Stimulated activated CD8-positive, alpha-beta memory T cell treated with anti-CD3 and anti-CD28 coated beads, Interleukin-15, amount 100 ng/mL, for 1 hour (primary cell): ENCODE measurements around the gene NCCRP1.

Source experiments
- DNase-seq: peaks from one replicate; pipeline ENCODE4 v3.0.0-alpha.2; 2020; ENCODE audit warnings: low read depth

NCCRP1 gene, protein sequence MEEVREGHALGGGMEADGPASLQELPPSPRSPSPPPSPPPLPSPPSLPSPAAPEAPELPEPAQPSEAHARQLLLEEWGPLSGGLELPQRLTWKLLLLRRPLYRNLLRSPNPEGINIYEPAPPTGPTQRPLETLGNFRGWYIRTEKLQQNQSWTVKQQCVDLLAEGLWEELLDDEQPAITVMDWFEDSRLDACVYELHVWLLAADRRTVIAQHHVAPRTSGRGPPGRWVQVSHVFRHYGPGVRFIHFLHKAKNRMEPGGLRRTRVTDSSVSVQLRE

DNA sequence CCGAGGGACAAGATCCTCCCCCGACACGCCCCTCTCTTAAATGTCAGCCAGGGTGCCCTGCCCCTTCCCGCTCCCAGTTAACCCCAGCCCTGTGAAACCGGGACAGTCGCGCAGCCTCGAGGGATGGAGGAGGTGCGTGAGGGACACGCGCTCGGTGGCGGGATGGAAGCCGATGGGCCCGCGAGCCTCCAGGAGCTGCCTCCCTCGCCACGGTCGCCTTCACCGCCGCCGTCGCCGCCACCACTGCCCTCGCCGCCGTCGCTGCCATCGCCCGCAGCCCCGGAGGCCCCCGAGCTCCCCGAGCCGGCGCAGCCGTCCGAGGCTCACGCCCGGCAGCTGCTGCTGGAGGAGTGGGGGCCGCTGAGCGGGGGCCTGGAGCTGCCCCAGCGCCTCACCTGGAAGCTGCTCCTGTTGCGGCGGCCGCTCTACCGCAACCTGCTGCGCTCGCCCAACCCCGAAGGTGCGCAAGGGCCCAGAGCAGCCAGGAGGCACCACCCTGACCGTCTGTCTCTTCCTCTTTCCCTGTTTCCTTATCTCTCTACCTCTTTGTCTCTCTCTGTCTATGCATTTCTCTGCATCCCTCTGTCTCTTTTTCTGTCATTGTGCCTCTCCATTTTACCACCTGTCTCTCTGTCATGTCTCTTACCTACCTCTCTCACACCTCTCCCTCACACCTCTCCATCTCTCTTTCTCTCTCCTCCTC lies at the start of gene NCCRP1:
Gene NCCRP1 (plus strand): TSS at position 105 of the 703 bp plus-strand sequence. CDS start 19 bp downstream, at position 124.
- DNase-seq = no peak

DNA sequence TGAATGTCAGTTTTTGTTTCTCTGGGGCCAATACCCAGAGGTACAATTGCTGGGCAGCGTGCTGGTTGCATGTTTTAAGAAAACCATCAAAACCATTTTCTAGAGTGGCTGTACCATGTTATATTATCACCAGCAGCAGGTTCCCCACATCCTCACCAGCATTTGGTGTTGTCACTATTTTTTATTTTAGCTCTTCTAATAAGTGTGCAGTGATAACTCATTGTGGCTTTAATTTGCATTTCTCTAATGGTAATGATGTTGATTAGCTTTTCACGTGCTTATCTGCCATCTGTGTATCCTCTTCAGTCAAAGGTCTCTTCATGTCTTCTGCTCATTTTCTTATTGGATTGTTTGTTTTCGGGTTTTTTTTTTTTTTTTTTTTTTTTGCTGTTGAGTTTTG lies 49.3 kb upstream of the NCCRP1 start:
- DNase-seq = no peak

- no peak for DNase-seq
These were observed 47.7 kb upstream of the NCCRP1 start for GRCh38 chr19:39148939-39149529.

DNA sequence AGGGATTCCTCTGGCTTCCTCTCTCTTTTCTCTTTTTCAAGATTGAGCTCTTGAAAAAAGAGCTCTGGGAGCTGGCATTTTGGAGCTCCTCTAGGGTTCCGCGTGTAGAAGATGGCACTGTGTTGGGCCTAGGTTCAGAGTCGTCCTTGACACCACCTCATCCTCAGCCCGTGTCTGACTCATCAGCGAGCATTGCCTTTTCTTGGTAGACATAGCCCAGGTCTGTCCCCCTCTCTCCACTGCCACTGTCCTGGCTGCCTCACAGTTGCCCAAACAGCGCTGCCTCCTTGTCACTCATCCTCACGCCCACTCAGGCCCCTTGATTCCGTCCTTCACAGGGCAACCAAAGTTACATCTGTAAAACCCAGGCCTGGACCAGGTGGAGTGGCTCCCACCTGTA lies 46.5 kb upstream of the NCCRP1 start:
- DNase-seq = no peak

DNA sequence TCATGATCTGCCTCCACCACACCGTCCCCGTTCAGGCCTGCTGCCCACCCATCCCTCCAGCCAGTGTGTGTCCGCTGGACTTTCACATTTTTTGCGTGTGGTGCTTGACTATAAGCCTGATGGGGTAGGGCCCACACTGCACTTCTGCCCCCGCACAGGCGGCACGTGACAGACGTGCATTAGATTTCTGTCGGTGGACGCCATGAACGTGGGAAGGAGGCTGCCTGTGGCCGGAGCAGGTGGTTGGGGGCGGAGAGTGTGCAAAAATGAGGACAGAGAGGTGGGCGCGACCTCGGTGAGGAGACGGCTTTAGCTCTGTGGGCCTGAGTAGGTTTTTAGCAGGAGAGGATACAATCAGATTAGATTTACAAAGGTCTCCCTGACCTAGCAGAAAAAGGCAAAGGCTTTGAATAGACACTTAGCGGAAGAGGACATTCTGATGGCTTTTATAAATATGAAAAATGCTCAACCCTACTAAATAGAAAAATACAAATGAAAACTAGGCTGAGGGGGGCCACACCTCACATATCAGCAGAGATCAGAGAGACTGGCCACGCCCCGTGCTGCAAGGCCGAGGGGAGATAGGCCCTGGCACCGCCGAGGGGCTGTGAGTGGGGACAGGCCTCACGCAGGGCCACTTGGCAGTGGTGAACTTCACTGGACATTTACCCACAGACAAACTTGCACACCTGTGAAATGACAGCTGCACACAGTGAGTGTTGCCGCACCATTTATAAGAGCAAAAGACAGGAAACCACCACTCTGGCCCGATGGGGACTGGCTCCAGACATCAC lies 45.8 kb upstream of the NCCRP1 start:
- no peak for DNase-seq

DNA sequence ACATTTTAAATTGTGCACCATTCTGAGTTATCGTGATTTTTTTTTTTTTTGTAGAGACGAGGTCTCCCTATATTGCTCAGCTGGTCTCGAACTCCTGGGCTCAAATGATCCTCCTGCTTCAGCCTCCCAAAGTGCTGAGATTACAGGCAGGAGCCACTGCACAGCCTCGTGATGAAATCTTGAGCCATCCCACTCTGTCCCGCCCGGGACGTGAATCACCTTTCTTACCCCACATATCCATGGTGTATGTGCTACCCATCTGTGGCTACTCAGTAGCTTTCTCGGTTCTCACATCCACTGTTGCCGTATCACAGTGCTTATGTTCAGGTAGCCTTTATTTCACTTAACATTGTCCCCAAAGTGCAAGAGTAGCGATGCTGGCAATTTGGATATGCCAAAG lies 44.7 kb upstream of the NCCRP1 start:
- no peak for DNase-seq

DNA sequence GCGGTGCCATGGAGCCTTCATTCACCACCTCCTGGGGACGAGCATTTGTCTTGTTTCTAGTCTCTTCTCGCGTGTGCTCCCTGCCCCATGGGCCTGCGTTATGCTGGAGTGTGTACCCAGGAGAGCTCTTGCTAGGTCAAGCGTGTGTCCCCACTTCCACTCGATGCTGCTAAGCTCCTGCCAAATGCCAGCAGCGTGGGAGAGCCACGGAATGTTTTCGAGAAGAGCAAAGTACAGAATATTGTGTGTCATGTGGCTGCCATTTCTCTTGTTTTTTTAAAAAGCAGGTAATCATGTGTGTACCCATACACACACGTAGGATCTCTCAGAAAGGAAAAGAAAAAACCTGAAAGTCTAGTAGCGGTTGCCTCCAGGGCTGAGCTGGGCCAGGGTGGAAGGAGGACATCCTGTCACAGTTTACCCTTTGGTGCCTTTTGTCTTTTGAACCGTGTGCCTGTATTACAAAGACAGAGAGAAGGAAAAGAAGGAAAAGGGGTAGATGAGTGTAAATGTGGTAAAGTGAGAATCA lies 42.6 kb upstream of the NCCRP1 start:
- no peak for DNase-seq

DNA sequence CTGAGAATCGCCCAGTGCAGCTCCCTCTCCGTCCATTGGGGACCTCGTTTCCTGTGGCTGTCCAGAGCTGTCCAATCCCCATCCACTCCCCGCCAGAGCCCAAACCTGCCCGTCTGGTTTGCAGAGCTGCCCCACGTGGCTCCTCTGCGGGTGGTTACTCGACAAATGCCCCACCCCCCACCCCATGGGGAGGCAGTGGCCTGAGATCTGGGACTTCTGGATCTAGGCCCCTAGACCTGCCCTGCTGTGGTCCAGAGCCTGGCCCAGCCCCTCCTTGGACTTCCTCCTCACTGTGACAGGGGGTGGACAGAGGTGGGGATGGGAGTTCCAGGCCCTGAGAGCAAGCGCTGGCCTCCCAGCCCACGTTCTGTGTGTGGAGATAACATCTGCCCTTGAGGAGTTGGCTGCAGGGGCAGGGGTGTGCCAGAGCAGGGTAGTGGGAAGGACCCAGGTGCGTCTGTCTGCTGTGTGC lies 42.1 kb upstream of the NCCRP1 start:
- no peak for DNase-seq

DNA sequence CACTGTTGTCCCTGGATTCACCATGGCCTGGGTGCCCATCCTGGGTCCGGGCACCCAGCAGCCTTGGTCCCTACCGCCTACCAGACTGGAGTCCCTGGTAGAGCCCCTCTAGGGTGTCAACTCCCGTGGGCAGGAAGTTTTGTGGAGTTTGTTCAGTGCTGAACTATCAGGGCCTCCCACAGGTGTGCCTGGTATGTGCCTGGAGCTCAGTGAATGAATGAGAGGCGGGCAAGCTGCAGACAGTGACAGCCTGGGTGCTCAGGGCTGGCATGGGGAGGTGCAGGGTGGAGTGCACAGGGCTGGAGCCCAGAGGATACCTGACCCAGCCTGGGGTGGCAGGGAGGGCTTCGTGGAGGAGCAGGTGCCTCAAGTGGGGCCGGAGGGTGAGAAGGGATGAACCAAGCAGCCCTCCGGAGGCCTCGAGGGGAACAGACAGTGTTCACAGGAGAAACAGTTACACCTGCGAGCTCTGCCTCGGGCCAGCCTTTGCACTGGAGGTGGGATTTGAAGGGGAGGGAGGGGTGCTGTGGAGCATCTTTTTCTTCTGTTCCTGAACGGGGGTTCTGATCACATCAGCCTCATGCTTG lies 41.6 kb upstream of the NCCRP1 start:
- DNase-seq = no peak

- DNase-seq = no peak
These were observed 41.0 kb upstream of the NCCRP1 start for GRCh38 chr19:39155741-39156140.

DNA sequence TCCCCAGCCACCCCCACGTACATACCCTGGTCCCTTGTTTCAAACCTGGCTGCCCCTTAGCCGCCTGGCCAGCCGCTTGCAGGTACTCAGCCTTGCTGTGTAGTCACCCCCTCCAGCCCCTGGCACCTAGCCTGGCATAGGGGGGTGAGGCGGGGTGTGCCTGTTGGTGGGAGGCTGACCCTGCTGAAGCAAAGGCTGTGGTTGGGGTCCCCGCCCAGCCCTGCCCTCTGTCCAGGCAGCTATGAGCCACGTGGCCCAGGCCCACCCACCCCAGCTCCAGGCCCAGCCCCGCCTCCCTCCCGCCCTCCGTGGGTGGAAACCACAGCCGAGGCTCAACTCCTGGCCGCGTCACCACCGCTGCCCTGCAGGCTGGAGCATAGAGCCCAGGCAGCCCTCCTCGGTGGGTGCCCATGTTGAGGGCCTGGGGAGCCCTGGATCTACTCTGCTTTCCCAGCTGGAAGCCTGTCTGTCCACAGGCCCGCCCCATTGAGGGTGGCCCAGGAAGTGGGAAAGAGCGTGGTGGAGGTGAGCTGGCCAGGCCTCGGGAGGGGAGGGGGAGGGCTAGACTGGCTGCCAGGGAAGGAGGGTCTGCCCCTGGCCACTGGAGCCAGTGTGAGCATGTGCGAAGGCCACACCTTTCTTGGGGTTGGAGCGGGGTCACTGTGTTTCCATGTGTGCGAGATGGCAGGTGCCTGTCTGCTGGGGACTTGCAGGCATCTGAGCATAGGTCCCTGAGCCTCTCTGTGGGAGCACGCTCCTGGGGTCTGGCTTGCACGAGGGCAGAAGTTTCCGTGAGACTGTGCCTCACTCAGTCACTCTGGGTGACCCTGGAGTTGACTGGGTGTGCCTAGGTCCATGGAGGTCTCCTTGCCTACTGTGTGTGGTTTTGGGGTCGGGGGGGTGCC lies 40.2 kb upstream of the NCCRP1 start:
- no peak for DNase-seq

GRCh38 chr19:39157275-39157996 lies 39.3 kb upstream of the NCCRP1 start:
- no peak for DNase-seq

- no peak for DNase-seq
These were observed 38.8 kb upstream of the NCCRP1 start for GRCh38 chr19:39157997-39158389.

DNA sequence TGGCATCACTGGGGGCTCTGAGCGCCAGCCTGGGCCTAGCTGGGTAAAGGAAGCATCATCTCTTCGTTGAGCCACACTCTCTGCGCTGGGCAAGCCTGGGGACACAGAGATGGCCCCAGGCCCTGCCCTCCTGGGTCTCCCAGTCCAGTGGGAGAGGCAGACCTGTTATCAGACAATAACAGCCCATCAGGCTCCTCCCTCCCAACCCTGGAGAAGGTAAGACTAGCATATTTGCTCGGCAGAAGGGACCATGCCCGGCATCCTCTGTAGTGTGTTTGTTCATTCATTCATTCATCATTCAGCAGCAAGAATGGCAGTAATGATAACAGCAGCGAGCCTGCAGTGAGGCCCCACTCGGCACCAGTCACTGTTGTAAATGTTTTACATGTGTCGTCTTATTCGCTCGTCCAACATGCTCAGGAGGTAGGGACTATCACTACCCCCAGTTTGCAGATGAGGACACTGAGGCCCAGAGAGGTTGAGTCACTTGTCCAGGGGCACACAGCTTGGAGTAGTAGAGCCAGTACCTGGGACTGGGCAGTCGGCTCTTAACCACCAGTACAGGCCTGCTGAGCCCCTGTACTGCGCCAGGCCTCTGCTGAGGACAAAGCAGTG lies 38.0 kb upstream of the NCCRP1 start:
- DNase-seq = no peak

DNA sequence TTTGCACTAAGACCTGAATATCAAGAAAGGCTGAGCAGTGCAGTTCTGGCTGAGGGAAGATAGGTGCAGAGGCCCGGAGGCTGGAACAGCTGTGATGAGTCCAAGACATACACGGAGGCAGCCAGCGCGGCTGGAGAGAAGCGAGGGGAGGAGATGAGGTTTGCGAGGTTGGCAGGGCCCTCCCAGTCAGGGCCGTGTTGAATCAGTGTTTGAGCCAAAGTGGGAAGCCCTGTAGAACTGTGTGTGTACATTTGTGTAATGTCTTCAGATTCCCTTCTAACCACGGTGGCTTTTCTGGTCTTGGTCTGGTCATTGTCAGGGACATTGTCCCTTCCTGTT lies 36.3 kb upstream of the NCCRP1 start:
- DNase-seq = no peak

GRCh38 chr19:39160889-39161672 lies 35.7 kb upstream of the NCCRP1 start:
- no peak for DNase-seq

DNA sequence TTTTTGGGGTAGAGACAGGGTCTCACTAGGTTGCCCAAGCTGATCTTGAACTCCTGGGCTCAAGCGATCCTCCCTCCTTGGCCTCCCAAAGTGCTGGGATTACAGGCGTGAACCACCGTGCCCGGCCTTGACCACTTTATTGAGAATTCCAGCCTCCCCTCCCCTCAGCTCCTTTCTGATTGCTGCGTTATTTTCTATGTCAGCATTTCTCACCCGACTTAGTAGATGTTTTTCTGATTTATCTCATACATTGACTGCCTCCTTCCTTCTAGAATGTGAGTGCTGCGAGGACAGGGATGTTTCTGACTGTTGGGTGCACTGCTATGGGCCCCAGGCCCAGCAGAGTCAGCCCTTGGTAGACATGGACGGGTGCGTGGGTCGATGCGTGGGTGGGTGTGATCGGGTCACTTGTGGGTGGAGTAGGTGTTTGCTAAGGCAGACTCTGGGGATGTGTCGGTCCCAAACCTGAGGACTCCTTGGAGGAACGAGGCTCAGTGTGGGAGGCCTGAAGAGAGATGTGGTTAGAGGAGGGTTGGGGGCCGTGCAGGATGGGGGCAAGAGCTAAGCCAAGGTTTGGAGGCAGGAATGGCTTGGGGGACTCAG lies 34.2 kb upstream of the NCCRP1 start:
- DNase-seq = no peak

DNA sequence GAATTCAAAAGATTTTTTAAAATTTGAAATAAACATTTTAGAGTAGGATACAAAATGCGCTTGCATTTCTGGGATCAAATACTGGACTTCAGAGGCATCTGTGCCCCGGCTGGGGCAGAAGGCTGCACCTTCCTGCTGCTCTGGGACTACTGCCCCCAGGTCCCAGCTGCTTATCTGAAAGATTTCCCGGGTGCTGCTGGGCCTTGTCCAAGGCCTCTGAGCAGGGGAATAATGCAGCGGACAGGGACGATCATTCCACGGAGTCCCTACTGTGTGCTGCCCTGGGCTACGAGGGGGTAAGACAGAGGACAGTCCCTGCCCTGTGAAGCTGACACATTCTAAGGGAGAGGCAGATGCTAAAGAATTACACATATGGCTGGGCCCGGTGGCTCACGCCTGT lies 33.1 kb upstream of the NCCRP1 start:
- no peak for DNase-seq

DNA sequence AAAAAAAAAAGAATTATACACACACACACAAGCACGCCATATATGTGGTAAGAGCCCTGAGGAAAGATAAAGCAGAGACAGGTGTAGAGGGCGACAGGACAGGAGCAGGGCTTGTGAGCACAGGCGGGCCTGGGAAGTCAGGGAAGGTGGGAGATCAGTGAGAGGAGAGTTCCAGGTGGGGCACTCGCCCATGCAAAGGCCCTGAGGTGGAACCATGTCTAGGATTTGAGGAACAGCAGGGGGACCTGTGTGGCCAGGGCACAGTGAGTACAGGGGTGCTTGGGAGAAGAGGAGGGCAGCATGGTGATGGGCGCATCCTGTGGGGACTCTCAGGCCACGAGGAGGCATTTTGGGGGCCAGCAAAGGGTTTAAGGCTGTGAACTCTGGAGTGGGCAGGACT lies 32.5 kb upstream of the NCCRP1 start:
- DNase-seq = no peak
